DOHH2 (cell line): ENCODE measurements around the gene TSGA10.

ENCODE experiments used
- H3F3A ChIP-seq: fragments of 200-600 bp; sonication (generic), shearing (Covaris generic); 2 replicates; pipeline ENCODE4 v1.6.0; 2016; ENCODE audit warnings: antibody characterized with exemption, mild to moderate bottlenecking; ENCODE audit not compliant: control insufficient read depth, insufficient read depth
- H3K27ac ChIP-seq: fragments of 200-600 bp; sonication (generic); 2 replicates; pipeline ENCODE4 v1.5.1; 2014; ENCODE audit warnings: low read depth, mild to moderate bottlenecking, low read length, moderate library complexity
- H3K27me3 ChIP-seq: fragments of 200-600 bp; sonication (generic); 2 replicates; pipeline ENCODE4 v1.6.1; 2014; ENCODE audit warnings: mild to moderate bottlenecking, low read length, mixed read lengths; ENCODE audit not compliant: control insufficient read depth
- H3K36me3 ChIP-seq: fragments of 200-600 bp; sonication (generic); 2 replicates; pipeline ENCODE4 v1.6.1; 2014; ENCODE audit warnings: mild to moderate bottlenecking, low read length, moderate library complexity, mixed read lengths; ENCODE audit not compliant: control insufficient read depth
- H3K4me1 ChIP-seq: fragments of 200-600 bp; sonication (generic); 2 replicates; pipeline ENCODE4 v1.6.1; 2014; ENCODE audit warnings: mild to moderate bottlenecking, low read length, mixed read lengths; ENCODE audit not compliant: control insufficient read depth
- H3K4me2 ChIP-seq: fragments of 200-600 bp; sonication (generic); 2 replicates; pipeline ENCODE4 v1.6.0; 2014; ENCODE audit warnings: mild to moderate bottlenecking, low read length, moderate library complexity
- H3K4me3 ChIP-seq: fragments of 200-600 bp; sonication (generic); 2 replicates; pipeline ENCODE4 v1.5.1; 2014; ENCODE audit warnings: mild to moderate bottlenecking, low read length, mixed read lengths
- H3K79me2 ChIP-seq: fragments of 200-600 bp; sonication (generic); 2 replicates; pipeline ENCODE4 v1.6.1; 2014; ENCODE audit warnings: mild to moderate bottlenecking, low read length, mixed read lengths; ENCODE audit not compliant: control insufficient read depth
- H3K9me2 ChIP-seq: fragments of 200-600 bp; sonication (generic); replicated peaks from 2 replicates; pipeline ENCODE4 v1.6.1; 2014; ENCODE audit warnings: mild to moderate bottlenecking, low read length, mixed read lengths; ENCODE audit not compliant: control insufficient read depth
- H3K9me3 ChIP-seq: fragments of 200-600 bp; sonication (generic); 2 replicates; pipeline ENCODE4 v1.6.1; 2014; ENCODE audit warnings: antibody characterized with exemption, low read length, mixed read lengths; ENCODE audit not compliant: control insufficient read depth, insufficient read depth
- H4K20me1 ChIP-seq: fragments of 200-600 bp; sonication (generic); 2 replicates; pipeline ENCODE4 v1.6.0; 2014; ENCODE audit warnings: low read depth, mild to moderate bottlenecking, antibody characterized with exemption, low read length, moderate library complexity; ENCODE audit not compliant: control insufficient read depth, insufficient read depth
- EZH2phosphoT487 ChIP-seq: fragments of 200-600 bp; sonication (generic); IDR thresholded peaks from 2 replicates; pipeline ENCODE4 v1.6.1; 2017; ENCODE audit warnings: borderline replicate concordance, mild to moderate bottlenecking, antibody characterized with exemption, low read length, moderate library complexity, mixed read lengths
- TF ChIP-seq, protein P1 (sequence below): fragments of 200-600 bp; sonication (generic); IDR thresholded peaks from one replicate; pipeline ENCODE4 v1.5.1; 2014; ENCODE audit warnings: antibody characterized with exemption, mild to moderate bottlenecking, low read depth, low read length; ENCODE audit not compliant: poor library complexity, severe bottlenecking

The TSGA10 gene

DNA sequence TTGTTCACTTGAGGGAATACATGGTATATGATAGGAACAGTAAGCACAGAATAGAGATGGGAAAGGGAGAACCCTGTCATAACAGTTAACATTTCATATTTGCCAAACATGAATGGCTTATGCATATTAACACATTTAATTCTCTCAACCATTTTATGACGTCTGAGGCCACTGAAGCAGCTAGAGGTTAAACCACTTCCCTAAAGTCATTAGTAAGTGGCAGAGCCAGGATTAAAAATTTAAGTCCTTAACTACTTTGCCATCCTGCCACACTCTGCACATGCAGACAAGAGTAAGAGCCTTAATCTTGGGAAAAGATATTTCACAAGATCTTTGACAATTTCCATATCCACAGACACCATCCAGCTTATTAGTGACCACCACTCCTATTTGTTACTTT is 2.1 kb upstream of the TSGA10 start:
- peak overlapping the region; percentile 97 for H3K4me2 ChIP-seq
- H3K27ac ChIP-seq, result peak overlapping the region; percentile 4; the same call in 1 of the 2 replicates
- TF ChIP-seq, protein P1, sequence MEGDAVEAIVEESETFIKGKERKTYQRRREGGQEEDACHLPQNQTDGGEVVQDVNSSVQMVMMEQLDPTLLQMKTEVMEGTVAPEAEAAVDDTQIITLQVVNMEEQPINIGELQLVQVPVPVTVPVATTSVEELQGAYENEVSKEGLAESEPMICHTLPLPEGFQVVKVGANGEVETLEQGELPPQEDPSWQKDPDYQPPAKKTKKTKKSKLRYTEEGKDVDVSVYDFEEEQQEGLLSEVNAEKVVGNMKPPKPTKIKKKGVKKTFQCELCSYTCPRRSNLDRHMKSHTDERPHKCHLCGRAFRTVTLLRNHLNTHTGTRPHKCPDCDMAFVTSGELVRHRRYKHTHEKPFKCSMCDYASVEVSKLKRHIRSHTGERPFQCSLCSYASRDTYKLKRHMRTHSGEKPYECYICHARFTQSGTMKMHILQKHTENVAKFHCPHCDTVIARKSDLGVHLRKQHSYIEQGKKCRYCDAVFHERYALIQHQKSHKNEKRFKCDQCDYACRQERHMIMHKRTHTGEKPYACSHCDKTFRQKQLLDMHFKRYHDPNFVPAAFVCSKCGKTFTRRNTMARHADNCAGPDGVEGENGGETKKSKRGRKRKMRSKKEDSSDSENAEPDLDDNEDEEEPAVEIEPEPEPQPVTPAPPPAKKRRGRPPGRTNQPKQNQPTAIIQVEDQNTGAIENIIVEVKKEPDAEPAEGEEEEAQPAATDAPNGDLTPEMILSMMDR, result no peak
- TF ChIP-seq EZH2phosphoT487, result no peak
- H3K36me3 ChIP-seq, result peaks cover 24% of the 10 kb centered on the region
- H3F3A ChIP-seq, result no peaks in the 10 kb centered on the region
- H3K4me1 ChIP-seq, result peaks cover 45% of the 10 kb centered on the region
- H4K20me1 ChIP-seq, result no peaks in the 10 kb centered on the region
- H3K9me3 ChIP-seq, result no peaks in the 10 kb centered on the region
- H3K9me2 ChIP-seq, result no peaks in the 10 kb centered on the region
- H3K4me3 ChIP-seq, result peak overlapping the region; percentile 88; the same call in 1 of the 2 replicates
- no peaks in the 10 kb centered on the region for H3K27me3 ChIP-seq
- H3K79me2 ChIP-seq, result peaks cover 33% of the 10 kb centered on the region

DNA sequence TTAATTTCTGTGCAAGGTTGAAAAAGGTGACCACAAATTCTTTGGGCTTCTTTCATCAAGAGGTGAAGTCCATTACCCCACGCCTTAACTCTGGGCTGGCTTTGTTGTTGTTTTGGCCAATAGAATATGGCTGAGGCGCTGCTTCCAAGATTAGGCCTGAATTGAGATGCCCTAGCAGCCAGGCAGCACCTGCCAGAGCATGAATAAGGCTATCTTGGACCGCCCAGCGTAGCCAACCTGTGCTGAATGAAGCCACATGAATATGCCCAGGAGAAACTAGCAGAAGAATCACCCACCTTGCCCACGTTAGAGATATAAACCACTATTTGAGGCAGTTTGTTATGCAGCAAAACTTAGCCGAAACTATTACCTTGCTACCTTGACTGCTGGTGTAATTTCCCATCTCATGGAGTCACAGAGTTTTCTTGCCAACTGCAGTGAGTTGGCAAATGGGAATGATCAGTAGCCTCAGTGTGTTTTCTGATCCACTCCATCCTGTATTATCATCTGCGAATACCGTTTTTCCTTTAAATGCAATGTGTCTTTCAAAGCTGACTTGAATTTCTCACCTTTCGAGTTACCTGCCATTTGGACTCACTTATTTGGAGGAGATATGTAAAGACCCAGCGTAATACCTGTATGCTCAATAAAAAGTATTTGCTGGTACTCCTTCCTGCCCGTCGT is 679 bp downstream of the TSGA10 start:
- TF ChIP-seq, protein P1, result no peak
- TF ChIP-seq EZH2phosphoT487, result no peak
- no peaks in the 10 kb centered on the region for H3K27me3 ChIP-seq
- no peaks in the 10 kb centered on the region for H3K9me2 ChIP-seq
- H3K27ac ChIP-seq, result peak overlapping the region; percentile 72; the same call in 1 of the 2 replicates
- H3K36me3 ChIP-seq, result peaks cover 20% of the 10 kb centered on the region
- H4K20me1 ChIP-seq, result no peaks in the 10 kb centered on the region
- H3K9me3 ChIP-seq, result no peaks in the 10 kb centered on the region
- peak overlapping the region; percentile 88 for H3K4me3 ChIP-seq
- H3K79me2 ChIP-seq, result peaks cover 33% of the 10 kb centered on the region
- peaks cover 45% of the 10 kb centered on the region for H3K4me1 ChIP-seq
- peak overlapping the region; percentile 97 for H3K4me2 ChIP-seq
- H3F3A ChIP-seq, result no peaks in the 10 kb centered on the region

DNA sequence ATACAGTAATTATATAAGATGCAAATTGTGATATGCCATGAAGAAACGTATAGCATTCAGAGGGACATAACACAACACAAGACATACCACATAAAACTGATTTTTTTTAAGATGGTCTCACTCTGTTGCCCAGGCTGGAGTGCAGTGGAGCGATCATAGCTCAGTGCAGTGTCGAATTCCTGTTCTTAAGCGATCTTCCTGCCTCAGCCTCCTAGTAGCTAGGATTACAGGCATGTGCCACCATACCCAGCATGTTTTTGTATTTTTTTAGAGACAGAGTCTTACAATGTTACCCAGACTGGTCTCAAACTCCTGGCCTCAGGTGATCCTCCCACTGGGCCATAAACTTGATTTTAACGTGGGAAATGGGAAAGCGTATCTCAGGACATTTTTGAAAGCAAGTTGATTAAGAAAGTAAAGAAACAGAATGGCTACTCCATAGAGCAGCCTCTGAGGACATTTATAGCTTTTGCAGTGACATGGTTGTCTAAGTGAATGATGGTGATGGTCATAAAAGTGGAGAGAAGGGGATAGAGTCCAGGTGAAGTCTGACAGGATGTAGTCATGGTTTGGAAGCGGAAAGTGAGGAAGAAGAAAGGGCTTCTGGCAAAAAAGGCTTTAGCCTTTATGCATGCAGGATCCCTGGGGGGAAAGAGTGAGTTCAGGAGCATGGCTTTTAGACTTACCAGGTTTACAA is 2.4 kb downstream of the TSGA10 start:
- H4K20me1 ChIP-seq, result no peaks in the 10 kb centered on the region
- H3K79me2 ChIP-seq, result peaks cover 33% of the 10 kb centered on the region
- no peak overlapping the region for H3K4me3 ChIP-seq
- H3K4me2 ChIP-seq, result no peak overlapping the region
- TF ChIP-seq, protein P1, result no peak
- TF ChIP-seq EZH2phosphoT487, result no peak
- H3K9me2 ChIP-seq, result no peaks in the 10 kb centered on the region
- H3K27ac ChIP-seq, result no peak overlapping the region
- peaks cover 42% of the 10 kb centered on the region for H3K4me1 ChIP-seq
- no peaks in the 10 kb centered on the region for H3K27me3 ChIP-seq
- no peaks in the 10 kb centered on the region for H3K9me3 ChIP-seq
- H3K36me3 ChIP-seq, result peaks cover 13% of the 10 kb centered on the region
- no peaks in the 10 kb centered on the region for H3F3A ChIP-seq
